ENCODE measurements around the gene SLC9A3. TPM values are rescaled to one million over a fixed set of nuclear protein-coding genes. Genes with fewer than 3 reads are reported as not detected.
"Not testable (repeated sequence)": the region's sequence is repeated elsewhere in the genome, so short reads cannot be mapped to it uniquely, and the experiment has no call there.

The SLC9A3 gene
- total and polyA plus RNA-seq, 5 experiments from 2014 or later = 0.98 to 3.3 (median 2.4) TPM

DNA sequence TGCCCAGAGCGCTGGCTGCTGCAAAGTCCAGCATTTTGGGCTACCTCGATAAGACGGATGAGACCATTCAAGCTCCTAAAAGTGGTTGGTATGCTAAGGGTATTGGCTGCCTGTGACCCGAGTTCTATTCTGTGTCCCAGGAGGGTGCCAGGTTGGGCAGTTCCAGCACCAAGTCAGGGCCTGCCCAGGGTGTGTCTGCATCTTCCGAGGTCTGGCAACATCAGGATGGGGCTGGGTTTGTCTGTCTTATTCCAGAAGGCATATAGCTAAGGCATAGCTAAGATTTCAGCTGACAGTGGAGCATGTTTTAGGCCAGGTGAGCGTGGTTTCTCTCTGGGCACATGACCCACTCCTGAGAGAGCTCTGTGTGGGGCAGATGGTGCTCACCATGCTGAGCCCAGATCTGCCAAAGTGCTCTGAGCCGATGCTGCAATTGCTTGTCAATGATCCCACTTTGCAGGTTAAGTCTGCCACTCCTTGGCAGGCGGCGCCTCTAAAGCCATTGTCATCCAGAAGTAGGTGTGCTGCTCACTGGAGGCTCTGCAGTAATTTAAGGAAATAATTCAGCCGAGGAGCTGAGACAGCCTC lies 7.8 kb downstream of the SLC9A3 start:
- Mint-ChIP-seq H3K4me1 (no peaks in the 10 kb centered on the region), H3K4me3 (no peak overlapping the region), H3K27me3 (peaks cover 12 to 54% (median 38%) of the 10 kb centered on the region in 5 donors), H3K36me3 (no peaks in the 10 kb centered on the region), H3K9me3 (peaks cover 0 to 6% (median 0%) of the 10 kb centered on the region in 9 donors), H3K27ac (peak overlapping the region in 2 of 10 donors; percentile 29 to 47)
- POLR2A ChIA-PET = no interaction called here
- ATAC-seq (no peak), DNase-seq (no peak)

DNA sequence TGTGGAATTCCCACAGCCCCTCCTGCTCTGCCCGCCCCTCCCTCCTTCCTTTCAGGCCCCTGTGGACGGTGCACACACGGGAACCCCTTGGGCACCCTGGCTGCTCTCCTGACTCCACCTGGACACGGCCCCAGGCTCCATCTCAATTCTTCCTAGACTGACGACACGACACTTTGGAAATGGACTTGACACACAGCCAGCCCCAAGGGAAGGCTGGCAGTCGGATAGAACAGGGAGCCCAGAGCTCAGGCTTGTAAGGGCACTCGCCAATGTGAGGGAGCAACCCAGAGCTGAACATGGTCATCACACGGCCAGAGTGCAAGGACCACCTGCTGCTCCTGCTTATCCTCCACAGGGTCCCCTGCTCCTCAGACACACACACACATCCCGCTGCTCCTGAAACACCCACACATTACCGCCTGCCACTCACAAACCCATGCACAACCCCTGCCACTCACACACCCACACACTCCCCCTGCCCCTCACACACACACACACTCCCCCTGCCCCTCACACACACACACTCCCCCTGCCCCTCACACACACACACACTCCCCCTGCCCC lies 8.9 kb downstream of the SLC9A3 start:
- Mint-ChIP-seq H3K4me3 (no peak overlapping the region), H3K4me1 (no peaks in the 10 kb centered on the region), H3K9me3 (peaks cover 0 to 6% (median 0%) of the 10 kb centered on the region in 9 donors), H3K27ac (no peak overlapping the region), H3K36me3 (no peaks in the 10 kb centered on the region), H3K27me3 (peaks cover 12 to 47% (median 32%) of the 10 kb centered on the region in 5 donors)
- ATAC-seq (no peak), DNase-seq (no peak)
- POLR2A ChIA-PET = no interaction called here

DNA sequence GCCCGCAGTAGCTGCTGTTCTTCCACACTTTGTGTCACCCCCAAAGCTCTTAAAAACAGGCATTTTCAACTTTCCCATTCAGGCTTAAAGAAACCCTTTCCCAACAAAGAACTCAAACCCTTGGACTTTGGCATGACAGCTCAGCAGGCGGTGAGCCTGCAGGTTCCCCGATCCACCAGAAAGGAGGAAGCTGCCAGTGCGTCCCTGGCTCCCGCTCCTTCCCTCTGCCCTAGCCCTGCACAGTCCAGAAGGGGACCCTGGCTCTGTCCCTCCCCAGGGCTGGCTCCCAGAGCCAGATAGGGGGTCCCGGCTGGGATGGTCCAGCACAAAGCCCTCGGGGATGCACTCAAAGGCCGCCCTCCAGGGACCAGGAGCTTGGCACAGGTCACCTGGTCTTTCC lies 9.6 kb downstream of the SLC9A3 start:
- peaks cover 12 to 40% (median 30%) of the 10 kb centered on the region in 5 donors for H3K27me3 Mint-ChIP-seq
- H3K36me3 Mint-ChIP-seq = no peaks in the 10 kb centered on the region
- H3K4me1 Mint-ChIP-seq = no peaks in the 10 kb centered on the region
- DNase-seq (no peak), ATAC-seq (no peak)
- no peak overlapping the region for H3K27ac Mint-ChIP-seq
- H3K4me3 Mint-ChIP-seq = no peak overlapping the region
- H3K9me3 Mint-ChIP-seq = peaks cover 0 to 6% (median 0%) of the 10 kb centered on the region in 9 donors
- POLR2A ChIA-PET = no interaction called here

DNA sequence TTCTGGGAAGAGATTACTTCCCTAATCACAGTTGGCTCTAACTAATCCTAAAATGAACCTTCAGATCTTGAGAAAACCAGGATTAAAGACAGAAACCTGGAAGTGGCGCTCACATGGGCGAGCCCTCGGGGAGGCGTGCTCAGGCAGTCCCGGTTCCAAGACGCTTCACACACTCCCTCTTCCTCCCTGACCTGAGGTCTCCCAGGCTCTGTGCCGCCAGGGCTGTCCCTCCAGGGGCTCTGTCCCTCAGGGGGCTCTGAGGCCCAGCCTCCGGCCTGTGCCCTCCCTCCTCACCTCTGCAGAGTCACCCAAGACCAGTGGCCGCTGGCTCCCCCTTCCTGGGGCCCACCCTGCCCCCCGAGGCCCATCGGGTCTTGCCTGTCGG lies 10.2 kb downstream of the SLC9A3 start:
- no peak for ATAC-seq
- Mint-ChIP-seq H3K4me1 (no peaks in the 10 kb centered on the region), H3K27ac (no peak overlapping the region), H3K9me3 (peaks cover 0 to 6% (median 0%) of the 10 kb centered on the region in 9 donors), H3K4me3 (no peak overlapping the region), H3K36me3 (no peaks in the 10 kb centered on the region), H3K27me3 (peaks cover 12 to 37% (median 27%) of the 10 kb centered on the region in 5 donors)
- POLR2A ChIA-PET = no interaction called here
- no peak for DNase-seq

DNA sequence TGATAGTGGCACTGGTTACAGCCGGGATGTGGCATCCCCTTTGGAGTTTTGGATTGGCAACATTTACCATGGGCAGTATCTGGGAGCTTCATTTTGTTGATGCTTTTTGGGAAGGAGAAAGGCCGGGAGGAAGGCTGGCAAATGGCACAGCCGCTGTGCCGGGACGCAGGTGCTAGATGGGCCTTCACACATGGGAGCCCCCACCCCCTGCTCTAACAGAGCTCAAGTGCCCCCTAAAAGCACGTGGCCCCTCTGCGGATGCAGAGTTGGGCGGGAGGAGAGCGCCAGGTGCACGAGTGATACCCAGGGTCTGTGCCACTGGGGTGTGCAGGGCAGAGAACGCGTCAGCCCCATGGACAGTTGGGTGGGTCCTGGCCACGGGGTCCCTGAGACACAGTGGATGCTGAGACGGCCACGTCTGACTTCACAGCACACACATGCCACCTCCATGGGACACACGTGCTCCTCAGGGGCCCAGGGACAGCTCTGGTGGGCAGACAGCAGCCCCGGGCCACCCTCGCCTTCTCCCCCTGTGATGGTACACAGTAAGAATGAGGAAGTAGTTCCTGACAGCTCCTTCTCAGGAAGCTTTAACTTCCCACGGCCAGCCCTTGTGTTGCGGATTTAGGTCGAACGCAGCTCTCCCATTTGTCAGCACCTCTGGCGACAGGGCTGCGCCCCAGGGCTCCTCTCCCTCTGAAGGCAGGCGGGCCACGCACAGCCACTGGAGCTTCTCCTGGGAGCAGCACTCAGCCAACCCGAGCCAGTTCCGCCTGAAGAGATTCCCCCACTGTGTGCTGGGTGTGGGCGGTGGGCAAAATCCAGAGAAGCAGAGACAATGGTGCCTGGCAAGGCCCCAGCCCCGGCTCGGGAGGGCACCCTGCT lies 10.8 kb downstream of the SLC9A3 start:
- peaks cover 0 to 6% (median 0%) of the 10 kb centered on the region in 9 donors for H3K9me3 Mint-ChIP-seq
- H3K4me3 Mint-ChIP-seq = no peak overlapping the region
- POLR2A ChIA-PET = no interaction called here
- H3K36me3 Mint-ChIP-seq = no peaks in the 10 kb centered on the region
- H3K27me3 Mint-ChIP-seq = peaks cover 12 to 33% (median 24%) of the 10 kb centered on the region in 5 donors
- DNase-seq = no peak
- H3K4me1 Mint-ChIP-seq = no peaks in the 10 kb centered on the region
- ATAC-seq = no peak
- H3K27ac Mint-ChIP-seq = no peak overlapping the region

DNA sequence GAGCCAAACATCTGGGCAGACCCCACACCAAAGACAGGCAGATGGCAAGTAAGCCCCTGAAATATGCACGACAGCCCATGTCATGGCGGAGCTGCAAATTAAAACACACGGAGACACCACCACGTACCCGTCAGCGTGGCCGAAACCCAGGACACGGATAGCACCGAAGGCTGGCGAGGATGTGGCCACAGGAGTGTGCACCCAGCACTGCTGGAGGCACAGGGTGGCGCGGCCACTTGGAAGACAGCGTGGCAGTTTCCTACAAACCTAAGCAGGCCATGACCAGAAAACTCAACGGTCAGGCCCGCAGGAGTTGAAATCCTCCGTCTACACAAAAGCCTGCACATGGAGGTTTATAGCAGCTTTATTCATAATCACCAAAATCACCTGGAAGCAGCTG lies 12.8 kb downstream of the SLC9A3 start:
- Mint-ChIP-seq H3K4me1 (no peaks in the 10 kb centered on the region), H3K27me3 (peaks cover 0 to 18% (median 10%) of the 10 kb centered on the region in 5 donors), H3K4me3 (no peak overlapping the region), H3K36me3 (no peaks in the 10 kb centered on the region), H3K27ac (no peak overlapping the region), H3K9me3 (no peaks in the 10 kb centered on the region)
- POLR2A ChIA-PET = no interaction called here
- ATAC-seq (no peak), DNase-seq (no peak)

DNA sequence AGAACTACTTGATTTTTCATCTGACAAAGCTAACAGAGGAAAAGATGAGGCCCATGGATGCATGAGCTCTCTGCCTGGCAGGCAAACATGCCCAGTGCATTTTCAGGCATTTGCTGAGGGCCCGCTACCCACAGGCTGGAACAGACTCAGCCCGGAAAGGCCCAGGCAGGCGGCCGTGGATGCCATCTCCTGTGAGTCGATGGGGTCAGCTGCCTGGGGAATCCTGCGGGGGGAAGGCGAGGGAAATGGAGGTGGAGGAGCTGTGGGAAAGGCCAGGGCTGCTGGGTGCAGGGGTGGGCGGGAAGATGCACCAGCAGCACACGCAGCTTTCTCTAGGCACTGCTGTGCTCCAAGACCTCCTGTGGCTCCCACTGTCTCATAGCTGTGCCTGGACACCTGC lies 13.7 kb downstream of the SLC9A3 start:
- peaks cover 0 to 11% (median 3%) of the 10 kb centered on the region in 5 donors for H3K27me3 Mint-ChIP-seq
- no peaks in the 10 kb centered on the region for H3K36me3 Mint-ChIP-seq
- no peaks in the 10 kb centered on the region for H3K4me1 Mint-ChIP-seq
- DNase-seq = no peak
- POLR2A ChIA-PET = no interaction called here
- H3K4me3 Mint-ChIP-seq = no peak overlapping the region
- H3K27ac Mint-ChIP-seq = peak overlapping the region in 1 of 10 donors; percentile 53
- ATAC-seq = no peak
- H3K9me3 Mint-ChIP-seq = no peaks in the 10 kb centered on the region

DNA sequence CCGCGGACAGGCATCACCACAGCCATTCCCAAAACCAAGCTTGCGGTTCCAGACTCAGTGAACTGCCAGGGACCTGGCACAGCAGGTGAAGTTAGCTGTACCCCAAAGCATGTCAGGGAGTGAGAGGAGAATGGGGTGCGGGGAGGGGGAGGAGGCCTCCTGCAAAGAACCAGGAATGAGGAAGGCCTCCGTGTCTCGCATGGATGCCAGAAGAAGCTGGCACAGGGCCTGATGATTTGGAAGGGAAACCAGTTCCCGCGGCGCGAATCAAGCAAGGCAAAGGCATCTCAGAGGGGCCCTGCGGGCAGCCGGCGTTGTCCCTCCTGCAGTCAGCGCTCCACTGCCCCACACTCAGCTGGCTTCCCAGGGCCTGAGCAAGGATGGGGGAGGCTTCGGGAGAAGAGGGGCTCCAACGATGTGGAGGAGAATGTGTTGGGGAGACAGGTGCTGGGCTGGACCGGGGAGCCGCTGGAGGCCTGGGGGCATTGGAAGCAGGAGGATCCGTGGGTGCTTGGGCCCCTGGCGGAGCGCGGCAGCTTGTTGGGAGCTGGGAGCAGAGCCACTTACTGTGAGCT lies 14.6 kb downstream of the SLC9A3 start:
- H3K27me3 Mint-ChIP-seq = peaks cover 0 to 4% (median 0%) of the 10 kb centered on the region in 5 donors
- no peaks in the 10 kb centered on the region for H3K4me1 Mint-ChIP-seq
- no peaks in the 10 kb centered on the region for H3K9me3 Mint-ChIP-seq
- POLR2A ChIA-PET = no interaction called here
- no peak overlapping the region for H3K4me3 Mint-ChIP-seq
- H3K36me3 Mint-ChIP-seq = no peaks in the 10 kb centered on the region
- DNase-seq (no peak), ATAC-seq (no peak)
- peak overlapping the region in 1 of 10 donors; percentile 59 for H3K27ac Mint-ChIP-seq

DNA sequence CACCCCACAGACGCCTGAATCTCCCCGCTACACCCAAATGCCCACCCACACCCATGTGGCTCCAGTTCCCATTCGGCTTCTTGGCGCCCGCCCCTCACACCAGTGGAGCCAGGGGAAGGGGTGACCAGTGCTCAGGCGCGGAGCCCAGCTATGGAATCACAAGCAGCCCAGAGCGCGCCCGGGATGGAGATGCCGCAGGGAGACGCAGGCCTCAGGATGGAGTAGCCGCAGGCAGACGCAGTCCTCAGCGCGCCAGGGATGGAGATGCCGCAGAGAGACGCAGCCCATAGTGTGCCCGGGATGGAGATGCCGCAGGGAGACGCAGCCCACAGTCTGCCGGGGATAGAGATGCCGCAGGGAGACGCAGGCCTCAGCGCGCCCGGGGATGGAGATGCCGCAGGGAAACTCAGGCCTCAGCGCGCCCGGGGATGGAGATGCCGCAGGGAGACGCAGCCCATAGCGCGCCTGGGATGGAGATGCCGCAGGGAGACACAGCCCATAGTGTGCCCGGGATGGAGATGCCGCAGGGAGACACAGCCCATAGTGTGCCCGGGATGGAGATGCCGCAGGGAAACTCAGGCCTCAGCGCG lies 16.2 kb downstream of the SLC9A3 start:
- H3K9me3 Mint-ChIP-seq, H3K4me1 Mint-ChIP-seq, DNase-seq, H3K27ac Mint-ChIP-seq, H3K4me3 Mint-ChIP-seq, POLR2A ChIA-PET, H3K36me3 Mint-ChIP-seq, ATAC-seq, H3K27me3 Mint-ChIP-seq: not testable (repeated sequence)

DNA sequence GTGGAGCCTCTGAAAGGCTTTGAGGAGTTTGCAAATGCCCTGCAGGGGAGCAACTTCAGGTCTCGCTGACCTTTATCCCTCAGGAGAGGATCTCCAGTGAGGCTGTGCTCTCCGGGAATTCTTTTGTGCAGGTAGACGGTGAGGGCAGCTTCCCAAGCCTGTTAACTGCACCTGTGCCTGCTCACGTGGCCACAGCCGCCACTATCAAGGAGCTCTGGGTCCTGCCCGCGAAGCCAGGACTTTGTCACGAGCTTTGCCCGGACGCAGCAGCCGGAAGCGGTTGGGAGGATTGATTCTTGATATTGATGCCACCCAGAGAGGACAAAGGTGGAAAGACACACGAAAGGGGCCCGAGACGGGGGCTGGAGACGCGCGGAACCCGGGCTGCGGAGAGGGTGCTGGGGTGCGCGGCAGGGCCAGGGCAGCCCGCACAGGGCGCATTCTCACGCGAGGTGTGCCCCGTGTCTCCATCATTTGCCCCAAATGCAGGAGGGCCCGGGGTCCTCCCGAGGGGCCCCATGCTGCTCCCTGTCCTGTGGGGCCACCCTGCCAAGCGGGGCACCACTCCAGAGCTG lies 18.2 kb downstream of the SLC9A3 start:
- H3K4me3 Mint-ChIP-seq = no peak overlapping the region
- no peaks in the 10 kb centered on the region for H3K36me3 Mint-ChIP-seq
- ATAC-seq (no peak), DNase-seq (no peak)
- H3K27ac Mint-ChIP-seq = peak overlapping the region in 1 of 10 donors; percentile 52
- peaks cover 0 to 8% (median 3%) of the 10 kb centered on the region in 4 donors for H3K4me1 Mint-ChIP-seq
- H3K9me3 Mint-ChIP-seq = no peaks in the 10 kb centered on the region
- H3K27me3 Mint-ChIP-seq = peaks cover 1 to 21% (median 7%) of the 10 kb centered on the region in 5 donors
- POLR2A ChIA-PET = no interaction called here

DNA sequence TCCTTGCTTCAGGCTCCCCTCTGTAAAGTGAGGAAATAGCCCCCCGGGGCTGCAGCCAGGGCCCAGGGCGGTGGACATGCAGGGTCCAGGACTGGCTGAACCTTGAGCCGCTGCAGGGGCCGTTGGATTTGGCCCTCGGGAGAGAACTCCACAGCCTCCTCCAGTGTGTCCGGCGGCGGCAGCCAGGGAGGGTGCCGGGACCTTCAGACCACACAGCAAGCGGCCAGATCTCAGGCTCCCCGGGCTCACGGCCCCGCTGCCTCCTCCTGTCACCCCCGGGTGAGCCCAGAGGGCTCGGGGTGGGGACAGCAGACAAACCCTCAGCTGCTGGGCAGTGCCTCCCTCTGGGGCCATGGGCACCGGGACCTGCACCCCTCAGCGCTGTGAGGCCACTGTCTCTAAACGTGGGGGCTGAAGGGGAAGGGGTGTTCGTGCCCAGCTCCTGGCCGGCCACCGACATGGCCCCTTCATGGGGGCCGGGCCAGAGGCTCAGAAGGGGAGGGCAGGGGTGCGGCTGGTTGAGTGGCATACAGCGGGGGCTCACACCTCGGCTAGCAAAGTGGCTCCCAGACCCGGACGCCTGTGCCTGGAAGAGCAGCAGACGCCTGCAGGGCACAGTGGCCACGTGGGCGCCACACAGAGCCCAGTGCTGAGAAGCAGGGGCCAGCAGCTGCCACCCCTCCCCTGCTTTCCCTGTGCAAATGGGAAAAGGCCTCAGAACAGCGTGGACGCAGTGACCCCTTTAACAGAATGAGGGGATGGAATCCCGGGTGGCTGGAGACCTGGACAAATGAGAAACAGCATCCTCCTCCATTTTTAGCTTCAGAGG lies 19.7 kb downstream of the SLC9A3 start:
- H3K27ac Mint-ChIP-seq = no peak overlapping the region
- H3K4me3 Mint-ChIP-seq = no peak overlapping the region
- ATAC-seq (no peak), DNase-seq (no peak)
- no peaks in the 10 kb centered on the region for H3K36me3 Mint-ChIP-seq
- POLR2A ChIA-PET = no interaction called here
- peaks cover 0 to 9% (median 3%) of the 10 kb centered on the region in 4 donors for H3K4me1 Mint-ChIP-seq
- no peaks in the 10 kb centered on the region for H3K9me3 Mint-ChIP-seq
- peaks cover 1 to 33% (median 12%) of the 10 kb centered on the region in 5 donors for H3K27me3 Mint-ChIP-seq

All from naive thymus-derived CD8-positive, alpha-beta T cell (primary cell).